ENCODE results near the gene GFPT2.

Gene GFPT2

DNA sequence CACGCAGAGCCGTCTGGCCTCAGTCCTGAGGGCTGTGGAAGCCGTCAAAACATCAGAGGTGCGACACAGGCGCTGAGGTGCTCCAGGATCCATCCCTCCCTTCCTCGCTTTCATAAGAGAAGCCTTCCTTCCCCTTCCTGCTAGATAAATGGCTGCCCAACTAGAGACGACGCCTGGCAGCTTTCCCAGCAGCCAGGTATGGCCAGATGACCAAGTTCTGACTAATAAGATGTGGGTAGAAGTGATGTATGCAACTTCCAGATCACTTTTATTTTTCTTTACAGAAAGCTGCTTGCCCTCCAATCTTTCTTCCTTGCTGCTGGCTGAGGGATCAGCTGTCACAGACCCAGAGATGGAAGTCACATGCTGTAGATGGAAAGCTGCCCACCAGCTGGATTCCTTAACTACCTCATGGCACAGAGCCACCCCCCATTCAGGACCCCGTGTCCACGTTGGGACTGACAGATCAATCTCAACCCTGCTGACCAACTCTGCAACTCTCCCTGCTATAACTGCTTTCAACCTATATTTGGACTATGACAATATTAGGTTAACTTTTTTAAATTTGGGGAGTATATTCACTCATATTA is 70.0 kb downstream of the GFPT2 start:
- H3K27ac ChIP-seq (ENCODE audit: extremely low read depth, low read depth, low read length) = no peak overlapping the region
- H3K36me3 ChIP-seq (ENCODE audit: control insufficient read depth in 2 of 2, insufficient read depth in 1 of 2, low read length in 2 of 2) = peaks cover 19 to 84% of the 10 kb centered on the region in 2 experiments
- ChIA-PET POLR2A (no interaction called here), CTCF (interaction anchor here (1.1 kb wide), 1 partner anchor 11 kb away, joined by 5 read pairs; no protein-coding TSS in a partner anchor)
- no peaks in the 10 kb centered on the region for H3K9me3 ChIP-seq (ENCODE audit: control insufficient read depth, insufficient read depth, low read depth, low read length)
- no peaks in the 10 kb centered on the region for H3K4me1 ChIP-seq (ENCODE audit: control insufficient read depth, insufficient read depth, low read length)
- TF ChIP-seq ZNF664 (tag by site-specific recombination; IDR thresholded peaks at IDR 0.05) = no peak
- TF ChIP-seq, protein P1, sequence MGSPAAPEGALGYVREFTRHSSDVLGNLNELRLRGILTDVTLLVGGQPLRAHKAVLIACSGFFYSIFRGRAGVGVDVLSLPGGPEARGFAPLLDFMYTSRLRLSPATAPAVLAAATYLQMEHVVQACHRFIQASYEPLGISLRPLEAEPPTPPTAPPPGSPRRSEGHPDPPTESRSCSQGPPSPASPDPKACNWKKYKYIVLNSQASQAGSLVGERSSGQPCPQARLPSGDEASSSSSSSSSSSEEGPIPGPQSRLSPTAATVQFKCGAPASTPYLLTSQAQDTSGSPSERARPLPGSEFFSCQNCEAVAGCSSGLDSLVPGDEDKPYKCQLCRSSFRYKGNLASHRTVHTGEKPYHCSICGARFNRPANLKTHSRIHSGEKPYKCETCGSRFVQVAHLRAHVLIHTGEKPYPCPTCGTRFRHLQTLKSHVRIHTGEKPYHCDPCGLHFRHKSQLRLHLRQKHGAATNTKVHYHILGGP (tag by site-specific recombination; IDR thresholded peaks at IDR 0.05) = no peak
- TF ChIP-seq ZNF548 (tag by site-specific recombination; IDR thresholded peaks at IDR 0.05) = no peak
- no peak for TF ChIP-seq ZNF654 (tag by site-specific recombination; IDR thresholded peaks at IDR 0.05; ENCODE audit: low read depth)
- no peak for TF ChIP-seq ZBTB8A (tag by site-specific recombination; IDR thresholded peaks at IDR 0.05)
- TF ChIP-seq MEIS1 (CRISPR knock-in tag; IDR thresholded peaks at IDR 0.05; ENCODE audit: borderline replicate concordance) = no peak
- no peak for TF ChIP-seq ZFP3 (tag by site-specific recombination; IDR thresholded peaks at IDR 0.05; ENCODE audit: low read depth)
- TF ChIP-seq ZNF391 (tag by site-specific recombination; IDR thresholded peaks at IDR 0.05; ENCODE audit: borderline replicate concordance, low read depth) = no peak
- no peak for TF ChIP-seq KLF8 (tag by site-specific recombination; IDR thresholded peaks at IDR 0.05)
- no peak for TF ChIP-seq ZNF138 (tag by site-specific recombination; IDR thresholded peaks at IDR 0.05; ENCODE audit: borderline replicate concordance)
- TF ChIP-seq ZNF621 (tag by site-specific recombination; IDR thresholded peaks at IDR 0.05) = no peak
- TF ChIP-seq ZBTB1 (tag by site-specific recombination; IDR thresholded peaks at IDR 0.05) = no peak
- no peak for TF ChIP-seq ZNF660 (tag by site-specific recombination; IDR thresholded peaks at IDR 0.05)
- TF ChIP-seq ZNF394 (tag by site-specific recombination; IDR thresholded peaks at IDR 0.05; ENCODE audit: borderline replicate concordance) = no peak
- no peak for TF ChIP-seq ZNF791 (tag by site-specific recombination; IDR thresholded peaks at IDR 0.05)
- no peak overlapping the region for H3K4me3 ChIP-seq (ENCODE audit: low read depth, low read length)

DNA sequence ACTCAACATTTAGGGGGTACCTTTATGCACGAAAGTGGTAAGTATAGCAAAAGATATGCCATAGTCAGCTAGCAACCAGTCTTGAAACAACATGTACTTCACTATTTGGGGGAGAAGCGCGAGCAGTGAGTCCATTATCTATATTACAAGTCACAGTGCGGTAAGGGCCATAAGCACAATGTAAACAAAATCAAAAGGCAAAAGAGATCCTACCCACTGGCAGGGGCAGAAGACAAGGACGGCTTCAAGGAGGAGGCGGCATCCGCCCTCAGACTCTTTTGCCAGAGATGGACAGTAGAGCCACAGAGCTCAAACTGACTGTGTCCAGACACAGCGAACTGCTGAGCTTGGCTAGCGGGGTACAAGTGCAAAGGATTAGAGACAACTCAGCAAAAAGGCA is 70.9 kb downstream of the GFPT2 start:
- Histone ChIP-seq H3K4me3 (ENCODE audit: low read depth, low read length) (no peak overlapping the region), H3K4me1 (ENCODE audit: control insufficient read depth, insufficient read depth, low read length) (no peaks in the 10 kb centered on the region), H3K36me3 (ENCODE audit: control insufficient read depth in 2 of 2, insufficient read depth in 1 of 2, low read length in 2 of 2) (peaks cover 19 to 89% of the 10 kb centered on the region in 2 experiments), H3K27ac (ENCODE audit: extremely low read depth, low read depth, low read length) (no peak overlapping the region), H3K9me3 (ENCODE audit: control insufficient read depth, insufficient read depth, low read depth, low read length) (no peaks in the 10 kb centered on the region)
- CTCF ChIA-PET = interaction anchor here (1.1 to 2.0 kb wide), 3 partner anchors 11 to 324 kb away, joined by 3 to 6 read pairs (median 5); no protein-coding TSS in a partner anchor
- TF ChIP-seq ZNF664 (tag by site-specific recombination; IDR thresholded peaks at IDR 0.05) = no peak
- no peak for TF ChIP-seq ZFP41 (tag by site-specific recombination; IDR thresholded peaks at IDR 0.05; ENCODE audit: borderline replicate concordance)
- TF ChIP-seq ZNF335 (tag by site-specific recombination; conservative IDR thresholded peaks at IDR 0.05) = no peak
- TF ChIP-seq ZXDB (tag by site-specific recombination; IDR thresholded peaks at IDR 0.05) = no peak
- TF ChIP-seq, protein P2, sequence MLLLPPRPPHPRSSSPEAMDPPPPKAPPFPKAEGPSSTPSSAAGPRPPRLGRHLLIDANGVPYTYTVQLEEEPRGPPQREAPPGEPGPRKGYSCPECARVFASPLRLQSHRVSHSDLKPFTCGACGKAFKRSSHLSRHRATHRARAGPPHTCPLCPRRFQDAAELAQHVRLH (tag by site-specific recombination; IDR thresholded peaks at IDR 0.05) = no peak
- no peak for TF ChIP-seq ZNF610 (tag by site-specific recombination; IDR thresholded peaks at IDR 0.05; ENCODE audit: borderline replicate concordance)
- TF ChIP-seq ZNF654 (tag by site-specific recombination; IDR thresholded peaks at IDR 0.05; ENCODE audit: low read depth) = no peak
- TF ChIP-seq ZNF747 (tag by site-specific recombination; IDR thresholded peaks at IDR 0.05) = no peak
- no peak for TF ChIP-seq ZNF621 (tag by site-specific recombination; IDR thresholded peaks at IDR 0.05)
- POLR2A ChIA-PET = no interaction called here

DNA sequence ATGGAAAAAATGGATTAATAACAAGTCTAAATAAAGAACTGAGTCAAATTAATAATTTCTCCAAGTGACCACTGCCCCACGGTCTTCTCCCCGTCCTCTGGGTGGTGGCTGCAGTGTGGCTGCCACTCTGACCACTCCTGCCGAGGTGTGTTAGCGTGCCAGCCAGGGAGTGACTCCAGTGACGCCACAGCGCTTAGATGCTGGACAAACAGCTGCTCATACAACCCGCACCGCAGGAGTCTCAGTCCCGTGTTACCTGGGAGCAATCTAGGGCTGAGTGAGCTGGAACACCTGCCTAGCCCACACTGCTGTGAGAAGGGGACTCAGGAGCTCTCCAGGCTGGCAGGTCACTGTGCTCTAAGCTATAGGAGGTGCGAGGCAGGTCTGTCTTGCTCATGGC is 71.4 kb downstream of the GFPT2 start:
- H3K4me1 ChIP-seq (ENCODE audit: control insufficient read depth, insufficient read depth, low read length) = no peaks in the 10 kb centered on the region
- POLR2A ChIA-PET = interaction anchor here (0.6 kb wide), 1 partner anchor 18 kb away, joined by 4 read pairs; no protein-coding TSS in a partner anchor
- H3K36me3 ChIP-seq (ENCODE audit: control insufficient read depth in 2 of 2, insufficient read depth in 1 of 2, low read length in 2 of 2) = peaks cover 19 to 89% of the 10 kb centered on the region in 2 experiments
- CTCF ChIA-PET = interaction anchor here (1.1 to 2.0 kb wide), 3 partner anchors 12 to 325 kb away, joined by 3 to 6 read pairs (median 5); no protein-coding TSS in a partner anchor
- no peak overlapping the region for H3K4me3 ChIP-seq (ENCODE audit: low read depth, low read length)
- no peaks in the 10 kb centered on the region for H3K9me3 ChIP-seq (ENCODE audit: control insufficient read depth, insufficient read depth, low read depth, low read length)
- H3K27ac ChIP-seq (ENCODE audit: extremely low read depth, low read depth, low read length) = no peak overlapping the region
- TF ChIP-seq, protein P3, sequence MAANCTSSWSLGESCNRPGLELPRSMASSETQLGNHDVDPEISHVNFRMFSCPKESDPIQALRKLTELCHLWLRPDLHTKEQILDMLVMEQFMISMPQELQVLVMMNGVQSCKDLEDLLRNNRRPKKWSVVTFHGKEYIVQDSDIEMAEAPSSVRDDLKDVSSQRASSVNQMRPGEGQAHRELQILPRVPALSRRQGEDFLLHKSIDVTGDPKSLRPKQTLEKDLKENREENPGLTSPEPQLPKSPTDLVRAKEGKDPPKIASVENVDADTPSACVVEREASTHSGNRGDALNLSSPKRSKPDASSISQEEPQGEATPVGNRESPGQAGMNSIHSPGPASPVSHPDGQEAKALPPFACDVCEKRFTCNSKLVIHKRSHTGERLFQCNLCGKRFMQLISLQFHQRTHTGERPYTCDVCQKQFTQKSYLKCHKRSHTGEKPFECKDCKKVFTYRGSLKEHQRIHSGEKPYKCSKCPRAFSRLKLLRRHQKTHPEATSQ (tag by site-specific recombination; IDR thresholded peaks at IDR 0.05) = no peak
- TF ChIP-seq ZIC2 (tag by site-specific recombination; IDR thresholded peaks at IDR 0.05) = no peak
- no peak for TF ChIP-seq BCL11B (tag by site-specific recombination; IDR thresholded peaks at IDR 0.05; ENCODE audit: low read depth)
- TF ChIP-seq, protein P4, sequence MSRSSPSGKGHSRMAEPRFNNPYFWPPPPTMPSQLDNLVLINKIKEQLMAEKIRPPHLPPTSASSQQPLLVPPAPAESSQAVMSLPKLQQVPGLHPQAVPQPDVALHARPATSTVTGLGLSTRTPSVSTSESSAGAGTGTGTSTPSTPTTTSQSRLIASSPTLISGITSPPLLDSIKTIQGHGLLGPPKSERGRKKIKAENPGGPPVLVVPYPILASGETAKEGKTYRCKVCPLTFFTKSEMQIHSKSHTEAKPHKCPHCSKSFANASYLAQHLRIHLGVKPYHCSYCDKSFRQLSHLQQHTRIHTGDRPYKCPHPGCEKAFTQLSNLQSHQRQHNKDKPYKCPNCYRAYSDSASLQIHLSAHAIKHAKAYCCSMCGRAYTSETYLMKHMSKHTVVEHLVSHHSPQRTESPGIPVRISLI (tag by site-specific recombination; IDR thresholded peaks at IDR 0.05) = no peak
- TF ChIP-seq ZNF701 (tag by site-specific recombination; IDR thresholded peaks at IDR 0.05) = no peak
- TF ChIP-seq, protein P5, sequence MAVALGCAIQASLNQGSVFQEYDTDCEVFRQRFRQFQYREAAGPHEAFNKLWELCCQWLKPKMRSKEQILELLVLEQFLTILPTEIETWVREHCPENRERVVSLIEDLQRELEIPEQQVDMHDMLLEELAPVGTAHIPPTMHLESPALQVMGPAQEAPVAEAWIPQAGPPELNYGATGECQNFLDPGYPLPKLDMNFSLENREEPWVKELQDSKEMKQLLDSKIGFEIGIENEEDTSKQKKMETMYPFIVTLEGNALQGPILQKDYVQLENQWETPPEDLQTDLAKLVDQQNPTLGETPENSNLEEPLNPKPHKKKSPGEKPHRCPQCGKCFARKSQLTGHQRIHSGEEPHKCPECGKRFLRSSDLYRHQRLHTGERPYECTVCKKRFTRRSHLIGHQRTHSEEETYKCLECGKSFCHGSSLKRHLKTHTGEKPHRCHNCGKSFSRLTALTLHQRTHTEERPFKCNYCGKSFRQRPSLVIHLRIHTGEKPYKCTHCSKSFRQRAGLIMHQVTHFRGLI (tag by site-specific recombination; IDR thresholded peaks at IDR 0.05) = no peak

Data from HEK293 (cell line).